GM13977 (cell line): ENCODE results near the gene INSR.
"Not testable (repeated sequence)": the region's sequence is repeated elsewhere in the genome, so short reads cannot be mapped to it uniquely, and the experiment has no call there.

Experiments
- DNase-seq: peaks from one replicate; pipeline ENCODE4 v3.0.0; 2012; ENCODE audit warnings: low spot score
- in situ Hi-C: fragments of 300-500 bp; cut with MboI; formaldehyde crosslinking; loops from one replicate; pipeline ENCODE4 v1.12.0; 2022; ENCODE audit warnings: low sequenced_read_pairs, low pct_unique_long_range_greater_than_20kb, mixed read lengths, inconsistent platforms; ENCODE audit not compliant: unreplicated experiment
- TF ChIP-seq, protein P1 (sequence below): IDR thresholded peaks from 2 replicates; pipeline ENCODE4 v1.5.1; 2012; ENCODE audit warnings: mild to moderate bottlenecking, control low read depth; ENCODE audit not compliant: insufficient read depth; ENCODE audit errors: extremely low read depth, missing control alignments

Gene INSR

DNA sequence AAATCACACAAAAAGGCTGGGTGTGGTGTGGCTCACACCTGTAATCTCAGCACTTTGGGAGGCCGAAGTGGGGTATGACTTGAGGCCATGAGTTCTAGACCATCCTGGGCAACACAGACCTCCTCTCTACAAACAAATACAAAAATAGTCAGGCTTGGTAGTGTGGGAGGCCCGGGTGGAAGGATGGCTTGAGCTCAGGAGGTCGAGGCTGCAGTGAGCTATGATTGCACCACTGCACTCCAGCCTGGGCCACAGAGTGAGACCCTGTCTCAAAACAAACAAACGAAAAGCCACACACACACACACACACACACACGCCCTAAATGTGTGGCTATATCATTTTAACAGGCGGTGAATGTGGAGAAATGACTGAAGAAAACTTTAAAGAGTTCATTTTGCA, 225.6 kb downstream of the INSR start:
- TF ChIP-seq, protein P1, sequence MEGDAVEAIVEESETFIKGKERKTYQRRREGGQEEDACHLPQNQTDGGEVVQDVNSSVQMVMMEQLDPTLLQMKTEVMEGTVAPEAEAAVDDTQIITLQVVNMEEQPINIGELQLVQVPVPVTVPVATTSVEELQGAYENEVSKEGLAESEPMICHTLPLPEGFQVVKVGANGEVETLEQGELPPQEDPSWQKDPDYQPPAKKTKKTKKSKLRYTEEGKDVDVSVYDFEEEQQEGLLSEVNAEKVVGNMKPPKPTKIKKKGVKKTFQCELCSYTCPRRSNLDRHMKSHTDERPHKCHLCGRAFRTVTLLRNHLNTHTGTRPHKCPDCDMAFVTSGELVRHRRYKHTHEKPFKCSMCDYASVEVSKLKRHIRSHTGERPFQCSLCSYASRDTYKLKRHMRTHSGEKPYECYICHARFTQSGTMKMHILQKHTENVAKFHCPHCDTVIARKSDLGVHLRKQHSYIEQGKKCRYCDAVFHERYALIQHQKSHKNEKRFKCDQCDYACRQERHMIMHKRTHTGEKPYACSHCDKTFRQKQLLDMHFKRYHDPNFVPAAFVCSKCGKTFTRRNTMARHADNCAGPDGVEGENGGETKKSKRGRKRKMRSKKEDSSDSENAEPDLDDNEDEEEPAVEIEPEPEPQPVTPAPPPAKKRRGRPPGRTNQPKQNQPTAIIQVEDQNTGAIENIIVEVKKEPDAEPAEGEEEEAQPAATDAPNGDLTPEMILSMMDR = no peak
- in situ Hi-C loops = no loop called here
- DNase-seq = no peak

DNA sequence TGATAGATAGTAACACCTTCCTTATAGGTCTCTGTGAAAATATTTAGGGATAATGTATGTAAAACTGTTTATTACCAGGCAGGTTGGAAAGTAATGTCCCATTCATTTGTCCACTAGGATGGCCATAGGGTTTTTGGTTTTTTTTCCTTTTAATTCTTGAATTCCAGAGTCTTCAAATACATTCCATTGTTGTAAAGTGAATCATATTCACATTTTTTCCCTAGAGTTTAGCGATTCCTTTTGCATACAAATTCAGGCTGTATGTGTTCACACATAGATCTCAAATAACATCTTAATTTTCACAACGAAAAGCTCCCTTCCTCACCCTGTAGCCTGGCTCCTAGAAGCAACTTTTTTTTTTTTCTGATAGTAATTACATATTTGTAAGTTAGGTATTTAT, 226.5 kb downstream of the INSR start:
- TF ChIP-seq, protein P1 = no peak
- in situ Hi-C loops = no loop called here
- DNase-seq = no peak

DNA sequence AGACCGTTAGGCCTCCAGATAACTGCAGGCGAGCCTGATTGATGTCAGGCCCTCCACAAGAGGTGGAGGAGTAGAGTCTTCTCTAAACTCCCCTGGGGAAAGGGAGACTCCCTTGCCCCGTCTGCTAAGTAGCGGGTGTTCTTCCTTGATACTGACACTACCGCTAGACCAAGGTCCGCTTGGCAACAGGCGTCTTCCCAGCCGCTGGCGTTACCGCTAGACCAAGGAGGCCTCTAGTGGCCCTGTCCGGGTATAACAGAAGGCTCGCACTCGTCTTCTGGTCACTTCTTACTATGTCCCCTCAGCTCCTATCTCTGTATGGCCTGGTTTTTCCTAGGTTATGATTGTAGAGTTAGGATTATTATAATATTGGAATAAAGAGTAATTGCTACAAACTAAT, 227.1 kb downstream of the INSR start:
- DNase-seq, in situ Hi-C loops: not testable (repeated sequence)
- TF ChIP-seq, protein P1 = peak; percentile 15

DNA sequence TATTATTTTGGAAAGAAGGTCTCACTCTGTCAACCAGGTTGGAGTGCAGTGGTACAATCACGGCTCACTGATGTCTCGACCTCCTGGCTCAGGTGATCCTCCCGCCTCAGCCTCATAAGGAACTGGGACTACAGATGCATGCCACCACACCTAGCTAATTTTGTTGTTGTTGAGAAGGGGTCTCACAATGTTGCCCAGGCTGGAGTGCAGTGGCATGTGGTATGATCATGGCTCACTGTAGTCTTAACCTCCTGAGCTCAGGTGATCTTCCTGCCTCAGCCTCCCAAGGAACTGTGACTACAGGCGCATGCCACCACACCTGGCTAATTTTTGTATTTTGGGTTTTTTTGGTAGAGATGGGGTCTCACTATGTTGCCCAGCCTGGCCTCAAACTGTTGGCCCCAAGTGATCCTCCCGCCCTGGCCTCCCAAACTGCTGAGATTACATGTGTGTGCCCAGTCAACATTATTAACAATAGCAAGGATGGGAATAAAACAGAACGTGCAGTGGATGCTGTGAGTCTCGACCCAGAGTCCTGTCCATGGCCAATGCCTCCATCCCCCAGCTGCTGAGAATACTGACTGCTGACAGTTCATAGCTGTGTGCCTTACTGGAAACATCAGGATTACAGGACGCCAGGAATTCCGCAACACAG, 230.3 kb downstream of the INSR start:
- in situ Hi-C loops = no loop called here
- TF ChIP-seq, protein P1 = no peak
- DNase-seq = no peak

DNA sequence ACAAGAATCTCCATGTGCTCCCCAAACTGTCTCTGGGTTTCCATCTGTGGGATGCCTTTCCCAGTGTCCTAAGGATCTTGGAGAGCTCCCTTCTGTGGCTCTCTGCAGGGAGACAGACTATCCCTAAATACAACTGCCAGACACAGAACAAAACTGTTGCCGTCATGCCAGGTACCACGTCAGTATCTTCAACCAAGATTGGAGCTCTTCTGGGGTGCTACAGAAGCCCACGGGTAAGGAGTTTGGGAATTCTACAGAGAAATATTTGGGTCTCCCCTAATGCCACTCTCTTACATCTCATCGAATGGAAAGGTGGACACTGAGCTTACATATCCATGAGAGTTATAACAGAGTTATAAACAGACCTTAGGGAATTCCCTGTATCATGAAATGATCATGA, 230.9 kb downstream of the INSR start:
- no peak for DNase-seq
- in situ Hi-C loops = no loop called here
- TF ChIP-seq, protein P1 = no peak
